ENCODE results near the gene TBC1D17. TPM values are rescaled to one million over a fixed set of nuclear protein-coding genes. Genes with fewer than 3 reads are reported as not detected.

TBC1D17 gene
- total RNA-seq, 3 donors from 2014 or later, result 33.7 to 55.7 (median 45.1) TPM

GRCh38 chr19:49881672-49882394 lies 4.3 kb downstream of the TBC1D17 start:
- no peak for ATAC-seq
- Histone ChIP-seq H3K9me3 (no peaks in the 10 kb centered on the region), H3K4me3 (no peak overlapping the region), H3K36me3 (ENCODE audit: low read depth) (peaks cover 10% of the 10 kb centered on the region), H3K4me1 (ENCODE audit: low read depth) (peaks cover 10% of the 10 kb centered on the region)
- intact Hi-C loops (cut with DNase I, micrococcal nuclease), result no loop called here
- TF ChIP-seq CTCF (IDR thresholded peaks at IDR 0.05), result no peak
- no peak for DNase-seq

- no peak for DNase-seq
- ATAC-seq, result no peak
- intact Hi-C loops (cut with DNase I, micrococcal nuclease), result no loop called here
- H3K4me3 ChIP-seq, result no peak overlapping the region
- H3K4me1 ChIP-seq (ENCODE audit: low read depth), result peaks cover 10% of the 10 kb centered on the region
- H3K9me3 ChIP-seq, result no peaks in the 10 kb centered on the region
- H3K36me3 ChIP-seq (ENCODE audit: low read depth), result peaks cover 5% of the 10 kb centered on the region
- no peak for TF ChIP-seq CTCF (IDR thresholded peaks at IDR 0.05)
Measured at GRCh38 chr19:49882643-49883042, 5.1 kb downstream of the TBC1D17 start.

- H3K36me3 ChIP-seq (ENCODE audit: low read depth), result peaks cover 5% of the 10 kb centered on the region
- ATAC-seq (no peak), DNase-seq (no peak)
- intact Hi-C loops (cut with DNase I, micrococcal nuclease), result no loop called here
- H3K4me1 ChIP-seq (ENCODE audit: low read depth), result peaks cover 8% of the 10 kb centered on the region
- H3K4me3 ChIP-seq, result no peak overlapping the region
- no peak for TF ChIP-seq CTCF (IDR thresholded peaks at IDR 0.05)
- no peaks in the 10 kb centered on the region for H3K9me3 ChIP-seq
Measured at GRCh38 chr19:49883094-49883493, 5.6 kb downstream of the TBC1D17 start.

GRCh38 chr19:49884109-49884508 lies 6.6 kb downstream of the TBC1D17 start:
- H3K4me1 ChIP-seq (ENCODE audit: low read depth), result no peaks in the 10 kb centered on the region
- TF ChIP-seq CTCF (IDR thresholded peaks at IDR 0.05), result no peak
- ATAC-seq (no peak), DNase-seq (no peak)
- intact Hi-C loops (cut with DNase I, micrococcal nuclease), result no loop called here
- no peaks in the 10 kb centered on the region for H3K9me3 ChIP-seq
- H3K36me3 ChIP-seq (ENCODE audit: low read depth), result peaks cover 5% of the 10 kb centered on the region
- no peak overlapping the region for H3K4me3 ChIP-seq

- intact Hi-C loops (cut with DNase I, micrococcal nuclease), result no loop called here
- ATAC-seq (no peak), DNase-seq (no peak)
- no peak for TF ChIP-seq CTCF (IDR thresholded peaks at IDR 0.05)
- H3K9me3 ChIP-seq, result no peaks in the 10 kb centered on the region
- peaks cover 5% of the 10 kb centered on the region for H3K36me3 ChIP-seq (ENCODE audit: low read depth)
- no peak overlapping the region for H3K4me3 ChIP-seq
- peaks cover 1% of the 10 kb centered on the region for H3K4me1 ChIP-seq (ENCODE audit: low read depth)
Measured at GRCh38 chr19:49884760-49885159, 7.3 kb downstream of the TBC1D17 start.

Measured in mucosa of descending colon (tissue), 3 donors.